Measurements from ENCODE around the gene IL13.

GRCh38 chr5:132688536-132689339, 30.8 kb downstream of the IL13 start:
- TF ChIP-seq CTCF (IDR thresholded peaks at IDR 0.05) (no peak), ELF4 (CRISPR knock-in tag; IDR thresholded peaks at IDR 0.05; ENCODE audit: low read depth) (no peak), TP53 (CRISPR knock-in tag; IDR thresholded peaks at IDR 0.05) (no peak), ESRRA (CRISPR knock-in tag; IDR thresholded peaks at IDR 0.05; ENCODE audit: borderline replicate concordance) (no peak), ATF3 (CRISPR knock-in tag; conservative IDR thresholded peaks at IDR 0.05) (no peak)

Data from WTC11 (cell line).